Fibroblast of lung (primary cell): ENCODE measurements around the gene VSIG4.
A peak's percentile ranks its signal among the peaks of the same experiment; 100 is the strongest.

Source experiments
- EZH2 ChIP-seq: IDR thresholded peaks from 2 replicates; pipeline ENCODE4 v1.5.1; 2012; ENCODE audit warnings: low read length, control low read depth, mild to moderate bottlenecking; ENCODE audit errors: missing control alignments
- TF ChIP-seq, protein P1 (sequence below), 2 donors: IDR thresholded peaks in 1 of 2; conservative IDR thresholded peaks in 1 of 2; 1 replicate in 1 of 2; 2 replicates in 1 of 2; pipeline ENCODE4 v1.5.1; 2011 to 2012; ENCODE audit warnings: low read length in 2 of 2, control low read depth in 1 of 2, inconsistent platforms in 1 of 2, low read depth in 1 of 2, mild to moderate bottlenecking in 1 of 2

DNA sequence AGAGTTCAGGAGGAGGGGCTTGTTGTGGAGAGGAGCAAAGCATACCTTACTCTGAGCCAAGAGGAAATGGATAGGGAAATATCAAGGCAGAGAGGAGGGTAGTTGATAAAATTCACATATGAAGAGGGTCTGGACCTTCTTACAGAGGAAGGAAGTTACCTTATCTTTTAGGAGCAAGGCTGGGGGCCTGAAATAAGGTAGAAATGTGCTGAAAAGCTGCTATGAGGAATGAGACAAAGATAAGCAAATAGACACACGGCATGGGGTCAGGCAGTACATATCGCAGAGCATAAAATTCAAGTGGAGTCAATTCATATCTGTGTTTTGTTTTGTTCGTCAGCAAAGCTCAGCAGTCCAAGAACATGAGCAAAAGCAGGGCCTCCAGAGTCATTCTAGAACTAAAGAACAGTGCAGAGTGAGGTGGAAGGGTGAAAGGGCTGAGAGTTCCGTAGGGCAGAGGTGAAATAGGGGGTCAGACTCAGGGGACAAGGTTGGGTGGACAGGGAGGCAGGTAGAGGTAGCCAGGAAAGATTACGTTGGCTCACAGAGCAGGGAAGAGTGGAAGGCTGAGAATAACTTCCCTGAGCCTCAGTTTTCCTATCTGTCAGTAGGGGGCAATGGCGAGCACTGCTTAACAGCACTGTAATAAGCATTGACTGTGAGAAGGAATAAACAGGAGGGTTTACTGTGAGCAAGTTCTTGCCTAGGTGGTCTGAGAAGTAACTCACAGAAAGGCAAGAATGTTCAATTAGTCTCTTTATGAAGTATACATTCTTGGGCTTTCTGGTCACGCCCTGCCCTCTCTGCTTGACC lies 9.2 kb downstream of the VSIG4 start:
- TF ChIP-seq, protein P1, sequence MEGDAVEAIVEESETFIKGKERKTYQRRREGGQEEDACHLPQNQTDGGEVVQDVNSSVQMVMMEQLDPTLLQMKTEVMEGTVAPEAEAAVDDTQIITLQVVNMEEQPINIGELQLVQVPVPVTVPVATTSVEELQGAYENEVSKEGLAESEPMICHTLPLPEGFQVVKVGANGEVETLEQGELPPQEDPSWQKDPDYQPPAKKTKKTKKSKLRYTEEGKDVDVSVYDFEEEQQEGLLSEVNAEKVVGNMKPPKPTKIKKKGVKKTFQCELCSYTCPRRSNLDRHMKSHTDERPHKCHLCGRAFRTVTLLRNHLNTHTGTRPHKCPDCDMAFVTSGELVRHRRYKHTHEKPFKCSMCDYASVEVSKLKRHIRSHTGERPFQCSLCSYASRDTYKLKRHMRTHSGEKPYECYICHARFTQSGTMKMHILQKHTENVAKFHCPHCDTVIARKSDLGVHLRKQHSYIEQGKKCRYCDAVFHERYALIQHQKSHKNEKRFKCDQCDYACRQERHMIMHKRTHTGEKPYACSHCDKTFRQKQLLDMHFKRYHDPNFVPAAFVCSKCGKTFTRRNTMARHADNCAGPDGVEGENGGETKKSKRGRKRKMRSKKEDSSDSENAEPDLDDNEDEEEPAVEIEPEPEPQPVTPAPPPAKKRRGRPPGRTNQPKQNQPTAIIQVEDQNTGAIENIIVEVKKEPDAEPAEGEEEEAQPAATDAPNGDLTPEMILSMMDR (conservative IDR thresholded peaks at IDR 0.05 in 1 of 2, IDR thresholded peaks at IDR 0.05 in 1 of 2; ENCODE audit: low read depth in 1 of 2, low read length in 2 of 2) = peak; percentile 34 to 37
- TF ChIP-seq EZH2 = no peak
